GM19455 (cell line): Measurements from ENCODE around the gene ECHS1.
"Not testable (repeated sequence)": the region's sequence is repeated elsewhere in the genome, so short reads cannot be mapped to it uniquely, and the experiment has no call there.

Experiments
- ATAC-seq: cut with Tn5 transposase; IDR thresholded peaks from one replicate; pipeline ENCODE4 v1.9.1; 2021; ENCODE audit not compliant: unreplicated experiment

The ECHS1 gene

DNA sequence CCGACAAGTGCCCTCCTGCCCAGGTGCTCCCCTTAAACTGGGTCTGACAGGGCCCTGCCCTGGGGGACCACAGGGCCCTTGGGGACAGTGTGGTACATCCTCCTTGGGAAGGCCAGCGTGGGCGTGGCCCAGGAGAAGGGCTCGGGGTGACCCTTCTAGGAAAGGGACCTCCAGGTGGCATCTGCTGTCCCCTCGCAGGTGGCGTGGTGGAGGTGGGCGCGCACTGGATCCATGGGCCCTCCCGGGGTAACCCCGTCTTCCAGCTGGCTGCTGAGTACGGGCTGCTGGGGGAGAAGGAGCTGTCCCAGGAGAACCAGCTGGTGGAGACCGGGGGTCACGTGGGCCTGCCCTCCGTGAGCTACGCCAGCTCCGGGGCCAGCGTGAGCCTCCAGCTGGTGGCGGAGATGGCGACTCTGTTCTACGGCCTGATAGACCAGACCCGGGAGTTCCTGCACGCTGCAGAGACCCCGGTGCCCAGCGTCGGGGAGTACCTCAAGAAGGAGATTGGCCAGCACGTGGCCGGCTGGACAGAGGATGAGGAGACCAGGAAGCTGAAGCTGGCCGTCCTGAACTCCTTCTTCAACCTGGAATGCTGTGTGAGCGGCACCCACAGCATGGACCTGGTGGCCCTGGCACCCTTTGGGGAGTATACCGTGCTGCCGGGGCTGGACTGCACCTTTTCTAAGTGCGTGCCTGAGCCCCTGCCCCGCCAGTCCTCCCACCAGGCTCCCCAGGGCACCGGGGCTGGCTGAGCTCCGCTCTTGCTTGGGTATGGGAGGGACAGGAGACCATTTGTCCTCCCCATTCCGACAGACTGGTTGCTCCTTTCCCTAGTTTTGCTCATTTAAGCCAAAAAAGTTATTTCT, 6.9 kb upstream of the ECHS1 start:
- ATAC-seq: peak; percentile 22

DNA sequence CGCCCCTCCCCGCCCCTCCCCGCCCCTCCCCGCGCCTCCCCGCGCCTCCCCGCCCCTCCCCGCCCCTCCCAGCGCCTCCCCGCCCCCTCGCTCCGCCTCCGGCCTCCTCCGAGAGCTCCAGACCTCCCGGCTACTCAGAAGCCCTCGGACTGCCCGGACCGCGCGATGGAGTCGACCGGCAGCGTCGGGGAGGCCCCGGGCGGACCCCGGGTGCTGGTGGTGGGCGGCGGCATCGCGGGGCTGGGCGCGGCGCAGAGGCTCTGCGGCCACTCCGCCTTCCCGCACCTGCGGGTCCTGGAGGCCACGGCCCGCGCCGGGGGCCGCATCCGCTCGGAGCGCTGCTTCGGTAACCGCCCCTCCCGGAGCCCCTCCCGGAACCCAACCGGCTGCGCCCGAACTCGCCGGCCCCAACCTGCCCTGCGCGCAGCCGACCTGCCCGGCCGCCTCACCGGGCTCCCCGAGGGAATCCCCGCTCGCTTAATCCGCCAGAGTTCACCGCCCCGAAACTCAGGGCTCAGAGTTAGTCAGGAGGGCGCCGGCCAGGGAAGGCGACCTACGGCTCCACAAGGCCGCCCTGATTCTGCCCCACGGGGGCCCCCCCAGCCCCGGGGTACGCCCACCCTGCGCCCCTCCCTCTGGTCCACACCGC, 6.1 kb upstream of the ECHS1 start, which contains the start of gene PAOX:
TSS of gene PAOX (plus strand) at position 111 of the 649 bp plus-strand sequence. CDS start at position 166, 55 bp downstream.
- peak; percentile 53 for ATAC-seq

DNA sequence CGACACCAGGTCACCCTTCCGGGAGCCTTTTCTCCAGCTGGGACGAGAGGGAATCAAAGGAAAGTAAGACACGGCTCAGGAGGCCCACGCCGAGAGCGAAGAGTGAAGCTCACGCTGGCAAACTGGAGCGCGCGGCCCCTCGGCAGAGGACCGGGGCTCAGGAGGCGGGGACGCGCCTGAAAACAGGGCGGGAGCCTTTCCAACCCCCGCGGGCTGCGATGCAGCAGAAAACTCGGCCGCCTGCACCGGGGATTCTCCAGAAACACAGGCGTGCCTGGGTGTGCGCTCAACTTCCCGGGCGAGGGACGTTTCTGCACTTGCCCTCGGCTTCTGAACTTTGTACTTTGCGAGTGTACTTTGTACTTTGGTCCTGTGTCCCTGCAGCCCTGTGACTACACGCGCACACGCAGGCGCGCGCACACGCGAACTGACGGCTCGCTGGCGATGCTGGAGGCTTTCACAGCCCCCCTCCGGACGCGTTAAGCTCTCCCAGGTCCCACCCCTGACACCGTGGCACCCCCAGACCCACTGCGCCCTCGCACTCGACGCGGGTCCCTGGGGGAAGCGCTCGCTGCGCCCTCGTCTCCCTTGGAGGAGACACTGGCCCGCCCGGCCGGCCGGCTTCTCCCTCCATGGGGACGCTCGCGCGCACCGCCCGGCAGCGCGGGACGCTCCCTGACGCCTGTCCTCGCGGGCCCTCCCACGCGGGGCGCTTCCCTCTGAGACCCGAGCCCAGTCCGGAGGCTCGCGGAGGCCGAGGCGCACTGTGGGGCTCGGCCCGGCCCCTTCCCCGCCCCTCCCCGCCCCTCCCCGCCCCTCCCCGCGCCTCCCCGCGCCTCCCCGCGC, 5.3 kb upstream of the ECHS1 start:
- ATAC-seq: peak; percentile 40

DNA sequence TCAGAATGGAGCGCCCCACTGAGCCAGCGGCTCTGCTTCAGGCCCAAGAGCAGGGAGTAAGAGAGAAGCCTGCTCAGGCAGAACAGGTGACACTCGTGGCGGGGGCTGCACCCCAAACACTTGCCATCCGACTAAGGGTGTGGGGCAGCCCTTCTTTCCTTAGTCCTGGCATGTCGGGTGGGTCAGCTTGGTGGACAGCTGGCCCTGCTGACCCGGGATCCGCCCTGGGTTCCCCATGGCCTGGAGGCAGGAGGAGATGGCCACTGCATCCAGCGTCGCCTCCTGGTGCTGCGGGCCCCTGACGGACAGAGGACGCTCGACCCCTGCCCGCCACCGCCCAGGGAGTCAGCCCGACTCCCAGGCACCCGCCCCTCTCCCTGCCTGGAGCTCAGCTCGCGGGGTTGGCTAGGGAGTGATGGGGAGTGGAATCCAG, 4.7 kb upstream of the ECHS1 start:
- no peak for ATAC-seq

DNA sequence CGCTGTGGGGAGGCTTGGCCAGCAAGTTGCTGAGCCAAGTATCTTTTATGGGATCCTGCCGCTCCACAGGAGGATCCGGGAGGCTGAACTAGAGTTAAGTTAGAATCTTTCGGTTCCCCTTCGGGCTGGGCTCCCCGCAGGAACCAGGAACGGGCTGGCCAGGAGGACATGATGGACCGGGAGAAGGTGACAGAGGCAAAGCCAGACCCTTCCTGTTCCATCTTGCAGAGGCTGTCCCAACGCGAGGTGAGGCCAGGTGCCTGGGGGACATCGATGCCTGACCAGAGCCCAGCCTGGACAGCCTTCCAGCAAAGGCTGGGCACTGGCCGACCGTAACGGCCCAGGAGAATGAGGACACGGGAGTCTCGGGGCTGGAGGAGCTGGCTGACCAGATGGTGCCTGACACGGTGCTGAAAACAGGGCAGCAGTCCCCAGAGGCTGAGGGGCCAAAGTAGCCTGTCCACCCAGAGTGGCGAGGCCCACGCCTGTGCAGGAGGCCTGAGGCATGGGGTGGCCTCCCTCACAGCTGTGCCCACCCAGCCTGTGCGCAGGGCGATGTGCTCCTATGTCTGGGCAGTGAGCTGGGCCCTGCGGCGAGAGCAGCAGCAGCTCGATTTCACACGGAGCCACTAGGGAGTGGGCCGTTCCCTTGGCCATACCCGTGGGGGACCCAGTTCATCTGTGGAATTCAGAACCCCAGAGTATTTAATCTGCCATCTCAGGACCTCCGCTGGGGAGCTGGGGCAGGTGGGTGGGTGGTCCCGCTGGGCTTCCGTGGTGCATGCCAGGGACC, 4.1 kb upstream of the ECHS1 start:
- no peak for ATAC-seq

DNA sequence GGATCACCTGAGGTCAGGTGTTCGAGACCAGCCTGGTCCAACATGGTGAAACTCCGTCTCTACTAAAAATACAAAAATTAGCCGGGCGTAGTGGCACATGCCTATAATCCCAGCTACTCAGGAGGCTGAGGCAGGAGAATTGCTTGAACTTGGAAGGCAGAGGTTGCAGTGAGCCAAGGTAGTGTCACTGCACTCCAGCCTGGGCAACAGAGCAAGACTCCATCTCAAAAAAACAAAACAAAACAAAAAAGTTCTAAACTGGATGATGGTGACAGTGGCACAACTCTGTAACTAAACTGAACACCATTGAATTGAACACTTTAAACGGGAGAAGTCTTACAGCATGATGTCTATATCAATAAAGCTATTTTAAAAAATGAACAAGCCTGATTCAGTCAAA, 3.0 kb upstream of the ECHS1 start:
- not testable (repeated sequence) for ATAC-seq

DNA sequence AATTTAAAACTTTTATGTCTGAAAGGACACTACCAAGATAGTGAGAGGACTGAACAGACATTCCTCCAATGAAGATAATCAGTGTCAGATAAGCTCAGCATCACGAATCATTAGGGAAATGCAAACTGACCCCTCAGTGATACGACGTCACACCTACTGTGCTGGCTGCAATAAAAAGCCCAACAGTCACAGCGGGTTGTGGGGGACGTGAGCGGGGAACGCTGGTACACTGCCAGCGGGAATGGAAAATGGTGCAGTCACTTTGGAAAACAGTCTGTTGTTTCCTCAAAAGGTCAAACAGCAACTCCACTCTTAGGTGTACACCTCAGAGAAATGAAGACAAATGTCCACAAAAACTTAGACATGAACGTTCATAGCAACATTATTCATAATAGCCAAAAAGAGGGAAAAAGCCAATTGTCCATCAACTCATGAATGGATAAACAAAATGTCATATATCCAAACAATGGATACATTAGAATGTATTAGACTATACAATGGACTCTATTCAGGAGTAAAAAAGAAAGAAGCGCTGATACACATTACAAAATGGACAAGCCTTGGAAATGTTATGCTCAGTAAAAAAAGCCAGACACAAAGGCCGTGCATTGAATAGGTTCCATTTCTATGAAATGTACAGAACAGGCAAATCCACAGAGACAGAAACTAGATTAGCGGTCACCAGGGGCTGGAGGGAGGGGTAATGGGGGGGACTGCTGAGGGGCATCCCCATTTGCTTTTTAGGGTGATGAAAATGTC, 2.4 kb upstream of the ECHS1 start:
- ATAC-seq: no peak

DNA sequence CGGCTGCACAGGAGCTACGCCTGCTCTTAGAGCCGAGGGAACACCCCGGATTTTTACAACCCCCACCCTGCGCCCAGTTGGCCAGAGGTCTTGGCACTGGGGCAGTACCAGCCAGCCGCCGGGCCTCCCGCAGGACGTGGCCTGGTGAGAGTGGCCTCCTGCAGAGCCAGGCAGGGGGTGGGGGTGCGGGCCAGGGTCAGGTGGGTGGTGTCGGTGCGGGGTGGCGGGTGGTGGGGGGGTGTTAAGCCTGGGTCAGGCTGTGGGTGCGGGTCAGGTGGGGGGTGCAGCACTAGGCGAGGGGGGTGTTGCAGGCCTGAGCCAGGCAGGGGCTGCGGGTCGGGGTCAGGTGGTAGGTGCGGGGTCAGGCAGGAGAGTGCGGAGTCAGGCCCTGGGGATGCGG, 647 bp downstream of the ECHS1 start:
- ATAC-seq: no peak

DNA sequence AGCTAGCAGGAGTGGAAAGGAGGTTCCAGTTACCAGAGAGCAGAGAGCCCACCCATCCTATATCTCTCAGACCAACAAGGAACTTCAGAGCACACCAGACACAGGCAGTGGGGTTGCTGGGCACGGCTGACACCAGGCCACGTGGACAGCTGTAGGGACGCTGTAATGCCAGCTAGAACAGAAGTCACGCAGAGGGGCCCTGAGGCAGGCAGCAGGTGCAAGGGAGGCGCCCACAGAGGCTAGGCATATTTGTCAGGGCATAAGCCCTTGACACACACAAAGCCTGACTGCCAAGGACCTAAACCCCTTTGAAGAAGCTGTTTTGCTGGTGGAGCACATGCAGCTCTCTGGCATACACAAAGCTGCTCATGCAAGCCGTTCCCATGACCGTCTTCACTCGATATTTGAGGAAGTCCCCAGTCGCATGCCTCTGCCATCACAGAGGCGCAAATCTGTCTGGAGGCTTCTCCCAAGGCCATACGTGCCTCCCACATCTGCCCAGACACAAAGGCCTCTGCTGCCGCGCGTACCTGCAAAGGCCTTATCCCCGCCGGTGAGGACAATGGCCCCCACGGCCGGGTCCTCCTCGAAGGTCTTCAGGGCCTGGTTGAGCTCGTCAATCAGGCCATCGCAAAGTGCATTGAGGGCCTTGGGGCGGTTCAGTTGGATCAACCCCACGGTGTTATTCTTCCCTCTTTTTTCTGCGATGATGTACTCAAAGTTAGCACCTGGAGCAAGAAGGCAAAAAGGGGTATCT, 2.9 kb downstream of the ECHS1 start:
- ATAC-seq: no peak

DNA sequence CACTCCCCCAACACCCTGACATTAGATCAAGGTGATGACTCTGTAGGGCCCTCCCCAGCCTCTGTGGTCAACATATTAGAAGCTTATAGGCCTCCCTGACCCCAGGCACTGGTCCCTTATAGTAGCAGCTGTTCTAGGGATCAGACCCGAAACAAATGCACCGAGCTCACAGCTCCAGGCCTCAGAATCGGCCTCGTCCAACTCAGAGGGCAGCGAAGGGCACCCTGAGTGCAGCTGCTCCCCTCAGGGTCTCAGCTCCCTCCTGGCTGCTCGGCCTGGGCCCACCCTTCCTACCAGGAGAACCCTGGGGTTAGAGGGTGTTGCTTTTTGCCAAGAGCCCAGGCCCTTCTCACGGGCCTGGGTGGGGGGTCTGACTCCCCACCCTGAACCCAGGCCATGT, 5.0 kb downstream of the ECHS1 start:
- no peak for ATAC-seq

DNA sequence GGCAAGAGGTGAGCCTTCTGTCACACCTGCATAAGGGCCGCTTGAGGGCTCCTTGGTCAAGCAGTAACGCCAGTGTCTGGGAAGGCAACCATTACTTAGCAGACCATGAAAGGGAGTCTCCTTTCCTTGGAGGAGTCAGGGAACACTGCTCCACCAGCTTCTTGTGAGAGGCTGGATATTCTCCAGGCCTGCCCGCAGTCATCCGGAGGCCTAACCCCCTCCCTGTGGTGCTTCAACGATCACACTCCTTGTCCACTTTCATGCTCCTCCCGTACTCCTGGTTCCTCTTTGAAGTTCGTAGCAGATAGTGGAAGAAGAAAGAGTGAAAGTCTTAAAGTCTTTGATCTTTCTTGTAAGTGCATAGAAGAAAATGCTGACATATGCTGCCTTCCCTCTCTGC, 5.7 kb downstream of the ECHS1 start:
- not testable (repeated sequence) for ATAC-seq

DNA sequence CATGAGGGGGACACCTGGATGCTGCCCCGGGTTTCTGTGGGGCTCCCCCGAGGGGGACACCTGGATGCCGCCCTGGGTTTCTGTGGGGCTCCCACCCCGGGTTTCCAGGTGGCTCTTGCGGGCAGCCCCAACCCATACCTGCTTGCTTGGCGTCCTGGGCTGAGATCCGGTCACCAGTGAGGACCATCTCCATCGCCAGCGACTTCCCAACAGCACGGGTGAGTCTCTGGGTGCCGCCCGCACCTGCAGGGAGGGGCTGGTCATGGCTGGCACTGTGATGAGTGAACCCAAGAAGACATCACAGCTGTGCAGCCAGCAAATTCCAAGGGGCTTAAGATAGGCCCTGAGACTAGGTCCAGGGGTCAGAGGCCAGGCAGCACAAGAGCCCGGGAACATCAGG, 6.4 kb downstream of the ECHS1 start:
- no peak for ATAC-seq

DNA sequence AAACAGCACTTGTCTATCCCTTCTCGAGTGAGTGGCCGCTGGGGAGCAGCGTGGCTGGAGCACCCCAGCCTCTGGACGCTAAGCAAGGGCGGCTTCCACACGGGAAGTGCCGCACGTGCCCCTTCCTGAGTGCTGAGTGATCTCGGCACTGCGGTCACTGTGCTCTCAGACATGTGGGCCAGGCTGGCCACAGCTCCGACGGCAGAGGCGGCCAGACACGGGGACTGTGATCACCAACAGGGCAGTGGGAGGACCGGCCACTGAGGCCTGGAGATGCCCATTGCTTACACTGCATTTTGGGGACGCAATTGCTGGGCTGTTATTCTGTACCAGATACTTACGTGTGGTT, 7.0 kb downstream of the ECHS1 start:
- no peak for ATAC-seq

DNA sequence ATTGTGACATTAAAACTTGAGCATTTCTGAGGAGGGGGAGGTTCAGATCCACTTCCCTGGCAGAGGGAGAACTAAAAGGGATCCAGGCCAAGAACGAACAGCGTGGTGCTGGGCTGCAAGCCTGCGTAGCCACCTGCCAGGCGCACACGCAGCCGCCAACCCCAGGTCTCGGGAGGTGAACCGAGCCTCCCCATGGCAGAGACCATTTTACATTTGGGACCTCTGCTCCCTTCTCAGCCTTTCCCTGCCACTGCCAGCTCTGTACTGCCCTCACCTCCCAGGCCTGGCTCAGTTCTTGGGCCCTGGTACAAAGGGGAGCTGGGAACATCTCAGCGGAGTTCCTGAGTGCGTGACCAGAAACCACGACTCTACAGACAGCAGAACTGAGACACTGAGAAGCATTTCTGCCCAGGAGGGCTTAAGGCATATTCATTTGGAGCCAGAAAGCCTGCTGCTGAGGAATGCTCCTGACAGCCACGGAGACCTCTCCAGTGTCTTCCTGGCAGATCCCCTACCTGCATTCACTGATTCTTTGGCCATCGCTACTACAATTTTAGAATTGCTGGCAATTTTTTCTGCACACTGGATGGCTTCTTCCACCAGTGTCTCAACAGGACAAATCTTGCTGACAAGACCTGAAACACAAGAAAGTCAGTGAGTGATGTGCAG, 7.6 kb downstream of the ECHS1 start:
- no peak for ATAC-seq

DNA sequence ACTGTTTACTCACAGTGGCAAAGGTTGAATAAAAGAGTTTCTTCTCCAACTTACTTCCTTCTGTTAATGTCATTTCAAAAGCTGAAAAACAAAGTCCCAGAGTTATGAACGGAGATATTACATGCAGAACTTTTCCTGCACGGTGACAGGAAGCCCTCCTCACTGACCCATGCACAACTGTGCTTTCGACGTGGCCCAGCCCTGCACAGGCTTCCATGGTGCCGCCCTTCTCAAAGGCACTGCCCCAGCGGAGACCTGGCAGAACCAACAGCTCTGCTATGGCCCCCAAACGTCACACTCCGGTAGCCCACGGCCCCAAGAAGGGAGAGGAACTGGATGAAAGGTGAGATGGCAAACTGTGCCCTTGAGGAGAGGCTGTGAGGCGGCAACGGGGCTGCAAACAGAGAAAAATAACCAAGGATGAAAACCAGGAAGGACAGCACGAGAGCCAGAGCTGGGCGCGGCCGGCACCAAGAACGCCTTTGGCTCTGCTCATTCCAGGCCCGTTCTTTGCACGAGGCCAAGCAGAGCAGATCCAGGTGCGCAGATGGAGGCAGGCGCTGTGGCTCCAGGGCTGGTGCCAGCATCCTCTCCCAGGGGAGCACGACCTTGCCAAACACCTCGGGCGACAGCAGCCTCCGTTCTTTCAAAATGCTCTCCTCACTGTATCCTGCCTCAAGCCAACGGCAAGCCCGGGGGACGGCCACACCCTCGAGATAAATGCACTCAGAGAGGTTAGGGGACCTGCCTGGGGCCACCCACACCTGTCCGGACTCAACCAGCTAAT, 8.3 kb downstream of the ECHS1 start:
- no peak for ATAC-seq

DNA sequence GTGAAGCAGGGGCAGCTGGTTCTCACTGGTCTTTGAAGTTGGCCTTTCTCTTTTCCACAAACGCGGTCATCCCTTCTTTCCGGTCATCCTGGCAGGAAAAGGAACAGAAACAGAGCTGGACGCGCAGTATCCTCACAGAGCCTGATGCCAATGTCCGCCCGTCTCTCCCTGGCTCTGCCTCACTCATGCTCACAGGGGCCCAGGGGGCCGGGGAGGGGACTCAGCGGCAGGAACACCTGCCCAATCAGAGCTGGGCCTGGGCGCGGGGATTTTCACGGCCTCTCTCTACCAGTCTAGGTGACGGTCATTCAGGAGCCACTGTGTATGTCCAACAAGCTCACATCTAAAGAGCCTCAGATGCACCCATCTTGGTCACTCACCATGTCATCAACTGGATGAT, 10.3 kb downstream of the ECHS1 start:
- ATAC-seq: no peak

DNA sequence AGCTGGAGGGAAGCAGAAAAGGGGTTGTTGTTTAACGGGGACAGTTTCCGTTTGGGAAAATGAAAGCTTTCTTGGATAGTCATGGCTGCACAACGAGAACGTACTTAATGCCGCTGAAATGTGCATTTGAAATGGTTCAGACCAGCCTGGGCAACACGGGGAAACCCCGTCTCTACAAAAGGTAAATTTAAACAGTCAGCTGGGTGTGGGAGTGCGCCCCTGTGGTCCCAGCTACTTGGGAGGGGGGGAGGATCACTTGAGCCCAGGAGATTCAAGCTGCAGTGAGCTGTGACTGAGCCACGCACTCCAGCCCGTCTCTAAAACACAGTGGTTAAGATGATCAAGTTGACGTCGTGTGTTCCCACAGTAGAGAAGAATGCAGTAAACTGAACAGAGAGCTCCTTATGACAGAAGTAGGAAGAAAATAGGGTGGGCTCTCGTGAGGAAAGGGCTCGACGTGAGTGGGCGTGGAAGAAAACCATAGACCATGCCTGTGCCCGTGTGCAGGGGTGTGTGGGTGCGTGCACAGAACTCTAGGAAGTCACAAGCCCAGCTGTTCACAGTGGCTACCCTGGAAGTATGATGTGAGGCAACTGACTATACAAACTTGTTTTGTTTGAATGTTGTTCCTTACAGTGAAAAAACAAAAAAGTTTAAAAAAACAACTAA, 11.2 kb downstream of the ECHS1 start:
- ATAC-seq: no peak
